Endodermal cell (in vitro differentiated cells): ENCODE data around the gene AIG1. TPM values are rescaled to one million over a fixed set of nuclear protein-coding genes. Genes with fewer than 3 reads are reported as not detected.

Experiments
- DNase-seq: peaks from one replicate; pipeline ENCODE4 v3.0.0-alpha.2; 2017
- H3K27ac ChIP-seq: 2 replicates; pipeline ENCODE4 v1.5.1; 2013; ENCODE audit warnings: mild to moderate bottlenecking, low read depth, low read length, moderate library complexity
- H3K27me3 ChIP-seq: 2 replicates; pipeline ENCODE4 v1.6.1; 2013; ENCODE audit warnings: mild to moderate bottlenecking, low read length, moderate library complexity; ENCODE audit not compliant: insufficient read depth, control insufficient read depth, poor library complexity, severe bottlenecking
- H3K36me3 ChIP-seq: 2 replicates; pipeline ENCODE4 v1.7.0; 2013; ENCODE audit warnings: mild to moderate bottlenecking, low read length, moderate library complexity; ENCODE audit not compliant: control insufficient read depth, insufficient read depth
- H3K4me1 ChIP-seq: one replicate; pipeline ENCODE4 v1.7.0; 2013; ENCODE audit warnings: low read length; ENCODE audit not compliant: control insufficient read depth, insufficient read depth
- H3K4me3 ChIP-seq: 2 replicates; pipeline ENCODE4 v1.5.1; 2013; ENCODE audit warnings: mild to moderate bottlenecking, low read length, moderate library complexity
- H3K9ac ChIP-seq: 2 replicates; pipeline ENCODE4 v1.6.1; 2013; ENCODE audit warnings: mild to moderate bottlenecking, low read length, moderate library complexity; ENCODE audit not compliant: poor library complexity, severe bottlenecking; ENCODE audit errors: extremely low read depth
- H3K9me3 ChIP-seq: 2 replicates; pipeline ENCODE4 v1.6.1; 2013; ENCODE audit warnings: mild to moderate bottlenecking, low read length, moderate library complexity; ENCODE audit not compliant: control insufficient read depth
- H3K27ac Mint-ChIP-seq: 2 replicates; pipeline ENCODE4 v1.8.0; 2020; ENCODE audit warnings: mixed read lengths
- H3K27me3 Mint-ChIP-seq: 2 replicates; pipeline ENCODE4 v1.8.0; 2021; ENCODE audit warnings: mild to moderate bottlenecking, mixed read lengths; ENCODE audit not compliant: insufficient read depth
- H3K36me3 Mint-ChIP-seq: 2 replicates; pipeline ENCODE4 v1.8.0; 2020; ENCODE audit warnings: low read depth, mixed read lengths
- H3K4me1 Mint-ChIP-seq: 2 replicates; pipeline ENCODE4 v1.8.0; 2020; ENCODE audit warnings: mixed read lengths
- H3K4me3 Mint-ChIP-seq: 2 replicates; pipeline ENCODE4 v1.8.0; 2020; ENCODE audit warnings: mild to moderate bottlenecking, moderate library complexity, mixed read lengths
- H3K9me3 Mint-ChIP-seq: 2 replicates; pipeline ENCODE4 v1.8.0; 2020; ENCODE audit warnings: mild to moderate bottlenecking, mixed read lengths
- CTCF ChIP-seq: fragments of 200-600 bp; sonication (generic); conservative IDR thresholded peaks from 2 replicates; pipeline ENCODE4 v1.5.0; 2021; ENCODE audit warnings: antibody characterized with exemption, mild to moderate bottlenecking
- WGBS, 2 experiments: methylation state at CpG; one replicate each; pipeline versions ENCODE4 v1.1.5 to v1.1.7; 2013; ENCODE audit warnings: missing lambda C conversion rate in 2 of 2, mixed read lengths in 1 of 2; ENCODE audit not compliant: insufficient coverage in 1 of 2, insufficient read length in 1 of 2; 5-methylcytosine and 5-hydroxymethylcytosine counted together
- total RNA-seq, 2 donors: library from RNA; stranded (reverse); fragmentation: NEBNext Ultra II Directional in 1 of 2; extraction: Animal tissue kit (Norgen Biotek cat#: 25700) in 1 of 2; gene quantifications; 2 replicates in 1 of 2; 3 replicates in 1 of 2; pipeline ENCODE4 v1.2.1, GENCODE V29; 2021

Gene AIG1
- total RNA-seq, 2 donors from 2014 or later: 23.0 to 25.2 TPM

GRCh38 chr6:143150281-143150680 is 89.6 kb downstream of the AIG1 start:
- H3K9me3 Mint-ChIP-seq: no peaks in the 10 kb centered on the region
- H3K4me3 ChIP-seq: no peak overlapping the region
- no peaks in the 10 kb centered on the region for H3K36me3 ChIP-seq
- no peaks in the 10 kb centered on the region for H3K9me3 ChIP-seq
- WGBS, 2 experiments: 96% methylated on average over 1 of the region's 1 CpG; no CpG with 5 or more reads in 1 of the 2 experiments
- H3K4me1 Mint-ChIP-seq: no peaks in the 10 kb centered on the region
- H3K4me1 ChIP-seq: no peaks in the 10 kb centered on the region
- H3K4me3 Mint-ChIP-seq: no peak overlapping the region
- H3K27me3 Mint-ChIP-seq: no peaks in the 10 kb centered on the region
- DNase-seq: no peak
- no peaks in the 10 kb centered on the region for H3K36me3 Mint-ChIP-seq
- no peak overlapping the region for H3K27ac ChIP-seq
- no peak overlapping the region for H3K9ac ChIP-seq
- H3K27ac Mint-ChIP-seq: no peak overlapping the region
- no peak for TF ChIP-seq CTCF
- no peaks in the 10 kb centered on the region for H3K27me3 ChIP-seq

- no peak overlapping the region for H3K9ac ChIP-seq
- WGBS, 2 experiments: 86 to 89% methylated on average over 1 to 3 of the region's 3 CpGs
- no peaks in the 10 kb centered on the region for H3K36me3 ChIP-seq
- no peaks in the 10 kb centered on the region for H3K4me1 Mint-ChIP-seq
- H3K9me3 Mint-ChIP-seq: no peaks in the 10 kb centered on the region
- DNase-seq: no peak
- no peaks in the 10 kb centered on the region for H3K27me3 ChIP-seq
- H3K27ac Mint-ChIP-seq: no peak overlapping the region
- TF ChIP-seq CTCF: no peak
- H3K4me3 Mint-ChIP-seq: no peak overlapping the region
- no peaks in the 10 kb centered on the region for H3K27me3 Mint-ChIP-seq
- H3K27ac ChIP-seq: no peak overlapping the region
- H3K4me3 ChIP-seq: no peak overlapping the region
- H3K4me1 ChIP-seq: no peaks in the 10 kb centered on the region
- no peaks in the 10 kb centered on the region for H3K9me3 ChIP-seq
- no peaks in the 10 kb centered on the region for H3K36me3 Mint-ChIP-seq
Observed at GRCh38 chr6:143151381-143151780, 90.7 kb downstream of the AIG1 start.

GRCh38 chr6:143155681-143156080 is 95.0 kb downstream of the AIG1 start:
- Histone ChIP-seq H3K9me3 (no peaks in the 10 kb centered on the region), H3K27me3 (no peaks in the 10 kb centered on the region), H3K27ac (no peak overlapping the region), H3K4me1 (no peaks in the 10 kb centered on the region), H3K9ac (no peak overlapping the region), H3K36me3 (no peaks in the 10 kb centered on the region), H3K4me3 (no peak overlapping the region)
- Mint-ChIP-seq H3K27ac (no peak overlapping the region), H3K4me1 (no peaks in the 10 kb centered on the region), H3K4me3 (no peak overlapping the region), H3K36me3 (no peaks in the 10 kb centered on the region), H3K27me3 (no peaks in the 10 kb centered on the region), H3K9me3 (no peaks in the 10 kb centered on the region)
- WGBS, 2 experiments: 95 to 100% methylated on average over 1 of the region's 1 CpG
- TF ChIP-seq CTCF: no peak
- DNase-seq: no peak
